H7 (cell line): ENCODE results near the gene TRIL. TPM values are rescaled to one million over a fixed set of nuclear protein-coding genes. Genes with fewer than 3 reads are reported as not detected.

Source experiments
- DNase-seq: peaks from one replicate; pipeline ENCODE4 v3.0.0; 2012
- H3K27me3 ChIP-seq: 2 replicates; pipeline ENCODE4 v1.6.0; 2011; ENCODE audit warnings: mild to moderate bottlenecking, low read length; ENCODE audit not compliant: control insufficient read depth, insufficient read depth
- H3K36me3 ChIP-seq: replicated peaks from 2 replicates; pipeline ENCODE4 v1.5.1; 2011; ENCODE audit warnings: low read length; ENCODE audit not compliant: control insufficient read depth, insufficient read depth
- H3K4me3 ChIP-seq: 2 replicates; pipeline ENCODE4 v1.5.1; 2011; ENCODE audit warnings: low read depth, mild to moderate bottlenecking, control low read depth, low read length, moderate library complexity; ENCODE audit not compliant: insufficient read depth
- total RNA-seq: library from RNA; depleted of rRNA; stranded (reverse); fragments of >200 nt; shearing (Covaris generic); gene quantifications from 2 replicates; pipeline ENCODE4 v1.2.3, GENCODE V29; 2014

The TRIL gene
- total RNA-seq, 1 experiment from 2014 or later: 1.5 TPM

DNA sequence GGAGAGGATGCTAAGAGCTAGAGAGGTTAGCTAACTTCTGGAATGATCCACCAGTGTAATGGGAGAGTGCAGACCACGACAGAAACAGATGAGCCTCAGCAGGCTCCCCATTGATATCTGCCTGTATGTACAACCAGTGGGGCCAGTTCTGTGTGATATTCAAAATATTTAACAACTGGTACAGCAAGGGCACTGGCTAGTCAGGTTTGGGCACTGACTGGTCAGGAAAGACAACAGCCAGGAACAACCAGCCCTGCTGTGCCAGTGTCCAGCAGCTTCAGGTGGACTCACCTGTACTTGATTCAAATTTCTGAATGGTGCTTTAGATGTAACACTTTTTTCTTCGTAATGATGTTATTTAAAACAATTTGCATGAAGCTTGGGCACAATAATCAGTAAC lies 5.9 kb upstream of the TRIL start:
- H3K36me3 ChIP-seq: no peaks in the 10 kb centered on the region
- DNase-seq: no peak
- no peak overlapping the region for H3K4me3 ChIP-seq
- H3K27me3 ChIP-seq: peaks cover under 1% of the 10 kb centered on the region

DNA sequence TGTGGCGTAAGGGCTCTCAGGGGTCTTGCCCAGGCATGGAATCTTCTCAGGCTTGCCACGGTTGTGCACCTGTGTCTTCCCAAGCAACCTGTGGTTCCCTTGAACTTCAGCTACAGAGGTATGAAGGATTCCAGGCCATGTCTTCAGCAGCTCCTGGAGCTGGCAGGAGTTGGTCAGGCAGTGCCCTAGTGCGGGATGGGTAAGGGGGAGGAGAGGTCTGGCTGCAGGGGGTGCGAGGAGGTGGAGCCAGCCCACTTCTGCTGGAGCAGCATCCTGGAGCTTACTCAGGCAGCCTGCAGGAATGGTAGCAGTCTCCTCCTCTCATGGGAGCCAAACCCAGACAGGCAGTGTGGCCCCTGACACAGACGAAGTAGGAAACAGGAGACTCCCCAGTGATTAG lies 3.8 kb upstream of the TRIL start:
- Histone ChIP-seq H3K36me3 (no peaks in the 10 kb centered on the region), H3K27me3 (peaks cover 21% of the 10 kb centered on the region), H3K4me3 (no peak overlapping the region)
- DNase-seq: peak; percentile 70

DNA sequence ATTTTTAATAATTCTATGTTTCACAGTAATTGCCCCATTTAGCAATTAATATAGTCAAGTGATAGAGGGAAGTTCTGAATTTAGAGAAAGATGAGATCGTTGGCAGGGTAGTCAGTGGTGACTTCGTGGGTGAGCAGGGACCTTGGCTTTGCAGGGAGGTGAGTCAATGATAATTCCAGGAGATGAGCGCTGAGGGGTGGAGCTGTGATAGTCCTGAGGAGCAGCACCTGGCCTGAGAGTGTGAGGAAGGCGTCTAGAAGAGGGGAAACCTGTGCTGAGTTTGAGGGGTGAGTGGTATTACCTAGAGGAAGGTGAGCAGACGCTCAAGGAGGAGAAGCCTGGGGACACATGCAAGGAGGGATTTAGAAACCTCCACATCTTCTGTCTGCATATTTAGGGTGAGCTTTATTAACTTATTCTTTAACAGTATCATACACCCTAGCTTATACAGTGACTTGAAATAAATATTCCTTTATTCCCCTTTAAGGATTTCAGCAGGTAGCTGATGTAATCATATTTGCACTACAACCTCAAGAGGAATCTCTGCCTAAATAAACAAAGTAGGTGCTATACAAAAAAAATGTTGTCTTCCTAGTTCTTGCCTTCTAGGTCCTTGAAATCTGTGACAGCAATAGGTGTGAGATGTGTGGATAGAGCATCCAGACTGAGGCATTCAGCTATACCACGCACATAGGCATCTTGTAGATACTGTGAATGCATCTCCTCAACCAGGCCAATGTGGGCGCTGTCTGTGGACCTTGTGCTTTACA lies 2.1 kb upstream of the TRIL start:
- H3K4me3 ChIP-seq: no peak overlapping the region
- DNase-seq: no peak
- peaks cover 36% of the 10 kb centered on the region for H3K27me3 ChIP-seq
- H3K36me3 ChIP-seq: no peaks in the 10 kb centered on the region

DNA sequence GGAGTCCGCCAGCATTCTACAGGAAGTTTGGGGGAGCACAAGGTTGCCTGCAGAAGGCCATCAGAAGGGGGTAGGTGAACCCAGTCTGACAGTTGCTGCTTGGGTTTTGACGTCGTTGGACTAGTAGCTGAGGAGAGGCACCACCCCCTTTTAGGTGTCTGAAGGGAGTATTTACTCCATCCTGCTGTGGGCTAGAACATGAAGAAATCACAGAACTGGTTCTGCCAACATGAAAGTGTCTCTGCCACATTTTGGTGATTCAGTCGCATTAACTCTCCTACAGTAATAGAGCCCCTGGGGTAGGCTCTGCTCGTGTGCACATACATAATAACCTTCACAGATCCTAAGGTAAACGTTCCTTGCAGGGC lies 834 bp upstream of the TRIL start:
- DNase-seq: no peak
- no peaks in the 10 kb centered on the region for H3K36me3 ChIP-seq
- peak overlapping the region; percentile 62 for H3K4me3 ChIP-seq
- peaks cover 36% of the 10 kb centered on the region for H3K27me3 ChIP-seq

DNA sequence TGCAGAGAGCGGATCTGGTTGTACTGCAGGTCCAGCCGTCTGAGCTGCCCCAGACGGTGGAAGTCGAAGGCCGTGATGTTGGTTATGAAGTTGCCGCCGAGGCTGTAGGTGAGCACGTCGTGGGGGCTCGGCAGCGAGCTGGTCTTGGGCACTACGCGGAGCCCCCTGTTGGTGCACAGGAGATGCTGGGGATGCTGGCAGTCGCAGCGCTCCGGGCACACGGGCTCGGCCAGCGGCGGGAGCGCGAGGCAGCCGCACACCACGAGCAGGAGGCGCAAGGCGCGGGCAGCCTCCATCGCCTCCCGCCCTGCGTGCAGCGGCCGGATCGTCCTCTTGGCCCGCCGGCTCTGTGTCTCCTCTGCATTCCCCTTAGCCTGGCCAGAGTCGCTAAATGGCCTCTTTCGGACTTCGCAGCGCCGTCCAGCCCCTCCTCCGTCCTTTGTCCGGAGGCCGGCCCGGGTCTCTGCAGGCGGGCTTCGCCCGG lies 337 bp downstream of the TRIL start:
- no peaks in the 10 kb centered on the region for H3K36me3 ChIP-seq
- DNase-seq: peak; percentile 84
- peak overlapping the region; percentile 62 for H3K4me3 ChIP-seq
- peaks cover 36% of the 10 kb centered on the region for H3K27me3 ChIP-seq

DNA sequence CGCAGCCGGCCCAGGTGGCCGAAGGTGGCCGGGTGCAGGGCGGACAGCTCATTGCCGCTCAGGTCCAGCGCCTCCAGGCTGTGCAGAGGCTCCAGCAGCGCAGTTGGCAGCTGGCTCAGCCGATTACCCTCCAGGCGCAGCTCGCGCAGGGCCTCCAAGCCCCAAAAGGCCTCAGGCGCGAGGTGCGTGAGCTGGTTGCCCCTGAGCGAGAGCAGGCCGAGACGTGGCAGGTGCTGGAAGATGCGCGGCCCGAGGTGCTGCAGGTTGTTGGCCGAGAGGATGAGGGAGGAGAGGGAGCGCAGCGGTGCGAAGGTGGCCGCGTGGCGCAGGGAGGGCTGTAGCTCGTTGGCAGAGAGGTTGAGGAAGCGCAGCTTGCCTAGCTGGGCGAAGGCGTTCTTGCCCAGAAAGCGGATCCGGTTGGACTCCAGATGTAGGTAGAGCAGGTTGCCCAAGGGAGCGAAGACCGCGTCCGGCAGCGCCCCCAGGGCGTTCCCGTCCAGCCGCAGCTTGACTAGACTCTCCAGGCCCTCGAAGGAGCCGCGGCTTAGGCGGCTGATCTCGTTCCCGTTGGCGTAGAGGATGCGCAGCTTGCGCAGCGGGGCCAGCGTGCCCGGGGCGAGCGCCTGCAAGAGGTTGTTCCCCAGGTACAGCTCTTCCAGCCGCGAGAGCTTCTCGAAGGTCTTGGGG lies 923 bp downstream of the TRIL start:
- H3K36me3 ChIP-seq: no peaks in the 10 kb centered on the region
- H3K27me3 ChIP-seq: peaks cover 36% of the 10 kb centered on the region
- peak; percentile 79 for DNase-seq
- peak overlapping the region; percentile 62 for H3K4me3 ChIP-seq

DNA sequence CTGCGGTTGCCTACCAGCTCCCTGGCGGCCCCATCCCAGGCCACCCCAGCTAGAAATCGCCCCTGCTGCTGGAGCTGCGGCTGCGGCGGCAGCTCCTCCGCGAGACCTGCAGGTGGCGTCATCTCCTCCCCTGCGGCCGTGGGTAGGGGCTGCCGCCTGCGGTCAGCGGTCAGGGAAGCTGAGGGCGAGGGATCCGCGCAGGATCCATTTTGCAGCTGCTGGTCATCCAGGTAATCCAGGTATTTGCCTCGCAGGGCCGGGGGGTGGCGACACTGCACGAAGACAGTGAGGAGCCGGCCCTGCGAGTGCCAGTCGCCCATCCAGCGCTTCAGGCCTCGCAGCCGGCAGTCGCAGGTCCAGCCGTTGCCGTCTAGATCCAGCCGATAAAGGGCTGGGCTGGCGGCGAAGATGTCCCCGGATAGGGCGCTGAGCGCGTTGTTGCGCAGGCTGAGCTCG lies 1.5 kb downstream of the TRIL start:
- Histone ChIP-seq H3K27me3 (peaks cover 36% of the 10 kb centered on the region), H3K4me3 (peak overlapping the region; percentile 62)

DNA sequence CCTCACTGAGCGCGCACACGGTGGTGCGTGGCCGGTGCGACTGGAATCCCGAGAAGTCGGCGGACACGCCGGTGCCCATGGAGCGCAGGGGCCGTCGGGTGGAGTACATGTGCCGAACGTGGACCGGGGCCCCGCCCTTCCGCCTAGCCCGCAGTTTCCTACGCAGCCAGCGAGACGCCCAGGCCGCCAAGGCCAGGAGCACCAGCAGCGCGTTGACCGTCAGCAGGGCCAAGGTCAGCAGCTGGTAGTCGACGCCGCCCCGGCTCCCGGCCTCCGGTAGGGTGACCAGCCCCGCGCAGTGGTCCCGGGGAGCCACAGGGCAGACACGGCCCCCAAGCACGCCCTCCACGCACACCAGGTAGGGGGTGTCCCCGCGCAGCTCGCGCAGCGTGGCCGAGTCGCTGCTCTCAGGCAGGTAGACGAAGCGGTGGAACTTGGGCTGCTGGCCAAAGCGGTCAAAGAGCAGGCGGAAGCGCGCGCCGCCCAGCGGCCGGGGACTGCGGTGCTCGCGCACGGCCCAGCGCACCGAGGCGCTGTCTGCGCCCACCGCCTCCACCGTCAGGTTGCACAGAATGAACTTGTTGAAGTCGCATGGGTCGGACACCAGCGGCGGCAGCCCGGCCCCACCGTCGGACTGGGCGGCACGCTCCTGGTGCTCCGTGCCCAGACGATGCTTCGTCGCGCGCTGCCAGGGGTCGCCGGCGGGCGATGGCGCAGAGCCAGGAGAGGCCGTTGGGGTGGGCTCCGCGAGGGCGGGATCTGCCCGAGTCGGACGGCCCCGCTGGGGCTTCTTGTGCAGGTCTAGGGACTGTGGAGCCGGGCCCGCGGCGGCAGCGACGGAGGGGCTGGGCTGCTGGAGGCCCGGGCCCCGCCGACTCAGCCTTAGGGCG lies 2.2 kb downstream of the TRIL start:
- DNase-seq: peak; percentile 92
- no peaks in the 10 kb centered on the region for H3K36me3 ChIP-seq
- peaks cover 36% of the 10 kb centered on the region for H3K27me3 ChIP-seq
- H3K4me3 ChIP-seq: peak overlapping the region; percentile 62

More for the DNA sequence above, 1.5 kb downstream of the TRIL start:
- DNase-seq: peak; percentile 95
- H3K36me3 ChIP-seq: no peaks in the 10 kb centered on the region

DNA sequence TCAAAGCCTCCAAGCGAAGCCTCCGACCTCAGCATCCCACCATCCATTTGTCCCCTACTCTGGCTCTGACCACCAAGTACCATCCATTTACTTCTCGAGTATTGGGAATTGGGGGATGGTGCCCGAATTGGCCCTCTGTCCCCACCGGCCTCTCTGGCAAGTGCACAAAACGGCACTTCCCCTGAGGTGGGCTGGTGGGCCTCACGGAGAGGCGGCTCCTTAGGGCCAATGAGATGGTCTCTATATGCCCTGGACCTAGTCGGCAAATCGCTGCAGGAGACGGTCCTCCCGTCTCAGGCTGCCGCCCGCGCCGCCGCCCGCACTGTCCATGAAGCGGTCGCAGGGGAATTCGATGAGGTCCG lies 2.8 kb downstream of the TRIL start:
- Histone ChIP-seq H3K4me3 (no peak overlapping the region), H3K36me3 (no peaks in the 10 kb centered on the region), H3K27me3 (peaks cover 36% of the 10 kb centered on the region)
- DNase-seq: peak; percentile 25

DNA sequence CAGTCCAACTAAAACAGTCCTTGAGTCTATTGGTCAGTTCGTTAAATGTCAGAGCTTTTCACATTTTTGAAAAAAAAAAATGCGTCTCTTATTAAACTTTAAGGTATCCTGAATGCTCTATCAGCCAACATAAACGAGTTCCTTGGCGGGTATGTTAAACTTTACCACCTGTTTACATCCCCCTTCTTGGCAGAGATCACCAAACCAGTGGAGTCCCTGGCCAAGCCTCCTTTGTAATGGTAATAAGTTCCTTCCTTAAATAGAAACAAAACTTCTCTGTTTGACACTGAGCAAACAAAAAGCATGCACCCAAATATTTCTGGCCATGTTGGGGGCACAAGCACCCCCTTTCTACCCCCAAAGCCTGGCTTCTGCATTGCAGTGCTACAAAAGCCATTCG lies 3.2 kb downstream of the TRIL start:
- DNase-seq: peak; percentile 59
- H3K4me3 ChIP-seq: no peak overlapping the region
- H3K36me3 ChIP-seq: no peaks in the 10 kb centered on the region
- H3K27me3 ChIP-seq: peaks cover 36% of the 10 kb centered on the region

DNA sequence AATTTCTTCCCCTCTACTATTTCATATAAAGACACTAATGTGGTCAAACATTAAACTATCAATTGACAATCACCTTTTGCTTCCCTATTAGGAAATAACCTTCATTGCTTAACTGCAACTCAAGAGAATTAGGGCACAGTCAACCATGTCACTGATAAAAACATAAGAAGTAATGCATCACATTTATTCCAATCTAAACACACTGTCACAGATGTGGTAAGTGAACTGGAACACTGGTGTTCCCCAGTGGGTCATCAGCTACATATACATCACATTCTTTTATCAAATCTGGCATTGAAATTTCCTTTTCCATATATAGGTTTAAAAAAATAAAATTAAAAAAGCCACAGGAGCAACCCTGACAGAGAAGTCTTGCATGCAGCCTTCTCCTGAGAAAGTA lies 3.7 kb downstream of the TRIL start:
- DNase-seq: no peak
- Histone ChIP-seq H3K36me3 (no peaks in the 10 kb centered on the region), H3K27me3 (peaks cover 36% of the 10 kb centered on the region), H3K4me3 (no peak overlapping the region)

DNA sequence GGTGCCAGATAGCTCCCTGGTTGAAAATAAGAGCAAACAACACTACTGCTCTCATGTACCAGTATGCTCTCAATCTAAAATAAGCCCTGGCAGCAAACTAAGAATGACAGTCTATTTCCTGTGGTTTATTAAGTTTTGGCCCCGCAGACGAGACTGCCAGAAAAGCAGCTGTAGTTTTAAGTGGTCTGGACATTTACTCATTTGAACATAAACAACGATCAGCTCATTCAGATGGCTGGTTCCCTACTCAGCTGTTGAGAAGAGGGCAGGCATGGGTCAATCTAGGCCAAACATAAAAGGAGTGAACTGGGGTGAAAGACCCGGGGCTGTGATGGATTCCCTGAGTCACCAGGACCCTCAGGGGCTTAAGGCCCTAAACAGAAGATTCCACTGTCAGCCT lies 4.5 kb downstream of the TRIL start:
- Histone ChIP-seq H3K4me3 (no peak overlapping the region), H3K36me3 (no peaks in the 10 kb centered on the region), H3K27me3 (peaks cover 31% of the 10 kb centered on the region)
- no peak for DNase-seq

DNA sequence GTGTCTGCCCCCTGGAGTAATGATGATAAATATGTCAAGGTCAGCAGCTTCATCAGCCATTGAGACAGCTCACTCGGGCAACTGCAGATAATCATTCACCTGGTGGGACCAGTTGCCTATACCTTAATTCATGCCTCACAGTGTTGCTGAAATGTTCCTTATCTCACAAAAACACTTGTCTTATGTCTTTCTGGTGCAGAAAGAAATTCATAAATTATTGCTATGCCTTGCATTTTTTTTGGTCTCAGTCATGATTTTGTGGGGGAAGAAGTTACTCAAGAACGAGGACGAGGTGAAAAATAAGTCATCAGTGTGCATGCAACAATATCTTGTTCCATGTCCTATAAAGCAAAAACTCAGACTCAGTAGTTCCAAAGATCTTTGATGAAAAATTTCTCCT lies 16.0 kb downstream of the TRIL start:
- Histone ChIP-seq H3K4me3 (no peak overlapping the region), H3K27me3 (no peaks in the 10 kb centered on the region), H3K36me3 (no peaks in the 10 kb centered on the region)
- DNase-seq: no peak

DNA sequence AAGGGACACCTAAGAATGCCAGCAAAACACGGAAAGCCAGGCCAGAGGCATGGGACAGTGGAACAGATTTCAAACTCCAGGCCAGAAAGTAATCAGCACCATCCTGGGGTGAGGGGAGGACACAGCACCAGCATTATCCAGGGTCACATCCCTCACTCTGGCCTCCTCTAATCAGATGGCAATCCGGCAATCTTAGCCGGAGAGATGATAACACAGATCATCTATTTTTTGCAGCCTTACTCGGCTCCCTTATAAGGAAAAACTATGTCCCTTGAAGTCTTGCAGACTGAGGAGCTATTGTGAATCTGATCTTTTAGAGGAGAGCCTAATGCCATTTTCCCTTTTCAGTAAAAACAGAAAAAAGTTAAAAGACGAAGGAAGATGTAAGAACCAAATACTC lies 16.5 kb downstream of the TRIL start:
- no peak for DNase-seq
- Histone ChIP-seq H3K4me3 (no peak overlapping the region), H3K36me3 (no peaks in the 10 kb centered on the region), H3K27me3 (no peaks in the 10 kb centered on the region)
